Testis (tissue), 2 donors: ENCODE results near the gene CPEB1.

Experiments used
- CTCF ChIP-seq, 3 experiments: fragments of 450-650 bp in 2 of 3; fragments of 200-600 bp in 1 of 3; sonication (generic) in 1 of 3; IDR thresholded peaks; one replicate each; pipeline ENCODE4 v1.5.1; 2016 to 2019; ENCODE audit warnings: antibody characterized with exemption in 3 of 3, mild to moderate bottlenecking in 2 of 3, moderate library complexity in 1 of 3
- POLR2A ChIP-seq: fragments of 450-650 bp; IDR thresholded peaks from one replicate; pipeline ENCODE4 v1.6.1; 2017; ENCODE audit warnings: antibody characterized with exemption, mild to moderate bottlenecking, moderate library complexity

- TF ChIP-seq CTCF (IDR thresholded peaks at IDR 0.05) (peak; percentile 99), POLR2A (no peak)
These were observed 106.8 kb downstream of the CPEB1 start, which contains the start of gene RPS17 for GRCh38 chr15:82540055-82540983.
